MCF 10A (cell line): Measurements from ENCODE around the gene KPNB1. TPM values are rescaled to one million over a fixed set of nuclear protein-coding genes. Genes with fewer than 3 reads are reported as not detected.

Experiments
- BruUV-seq: library from RNA; stranded (reverse); fragments of 400-500 nt; replicated peaks from 2 replicates; lab custom pipeline; 2021; lab: Mats Ljungman, UMichigan
- CTCF ChIA-PET: fragments of 300-600 bp; sonication (Branson Sonifier 250); formaldehyde crosslinking; extraction: SDS; loops from one replicate; lab custom pipeline; 2021; ENCODE audit warnings: antibody characterized with exemption, inconsistent platforms; lab: Yijun Ruan, JAX
- POLR2A ChIA-PET: fragments of 300-600, 350-650 bp; sonication (Branson Sonifier 250); formaldehyde crosslinking; extraction: SDS; loops from one replicate; lab custom pipeline; 2020; ENCODE audit warnings: antibody characterized with exemption, inconsistent platforms; lab: Yijun Ruan, JAX
- DNase-seq: peaks from one replicate; pipeline ENCODE4 v3.0.0-alpha.2; 2018; ENCODE audit not compliant: unreplicated experiment
- H3K27ac Mint-ChIP-seq: one replicate; pipeline ENCODE4 v1.8.0; 2022; ENCODE audit warnings: mild to moderate bottlenecking, low read depth, mixed read lengths; ENCODE audit not compliant: unreplicated experiment
- H3K27me3 Mint-ChIP-seq: one replicate; pipeline ENCODE4 v1.8.0; 2022; ENCODE audit warnings: mixed read lengths; ENCODE audit not compliant: insufficient read depth, unreplicated experiment
- H3K36me3 Mint-ChIP-seq: one replicate; pipeline ENCODE4 v1.8.0; 2022; ENCODE audit warnings: mild to moderate bottlenecking, moderate library complexity, mixed read lengths; ENCODE audit not compliant: insufficient read depth, unreplicated experiment
- H3K4me1 Mint-ChIP-seq: one replicate; pipeline ENCODE4 v1.8.0; 2022; ENCODE audit warnings: mixed read lengths; ENCODE audit not compliant: insufficient read depth, unreplicated experiment
- H3K4me3 Mint-ChIP-seq: one replicate; pipeline ENCODE4 v1.8.0; 2022; ENCODE audit warnings: mild to moderate bottlenecking, moderate library complexity, mixed read lengths; ENCODE audit not compliant: unreplicated experiment
- H3K9me3 Mint-ChIP-seq: one replicate; pipeline ENCODE4 v1.8.0; 2022; ENCODE audit warnings: mixed read lengths; ENCODE audit not compliant: unreplicated experiment
- intact Hi-C: fragments of 100-400 bp; cut with micrococcal nuclease; formaldehyde crosslinking; loops from 2 replicates; pipeline ENCODE4 v1.14.1; 2022
- total RNA-seq: library from RNA; stranded (reverse); gene quantifications from 2 replicates; pipeline ENCODE4 v1.2.3, GENCODE V29; 2022
- TF ChIP-seq, protein P1 (sequence below): fragments of 200-600 bp; IDR thresholded peaks from one replicate; pipeline ENCODE4 v1.8.0; 2022; ENCODE audit warnings: antibody characterized with exemption, mild to moderate bottlenecking; ENCODE audit not compliant: unreplicated experiment

The KPNB1 gene
- total RNA-seq, 1 experiment from 2014 or later, result 609 TPM

DNA sequence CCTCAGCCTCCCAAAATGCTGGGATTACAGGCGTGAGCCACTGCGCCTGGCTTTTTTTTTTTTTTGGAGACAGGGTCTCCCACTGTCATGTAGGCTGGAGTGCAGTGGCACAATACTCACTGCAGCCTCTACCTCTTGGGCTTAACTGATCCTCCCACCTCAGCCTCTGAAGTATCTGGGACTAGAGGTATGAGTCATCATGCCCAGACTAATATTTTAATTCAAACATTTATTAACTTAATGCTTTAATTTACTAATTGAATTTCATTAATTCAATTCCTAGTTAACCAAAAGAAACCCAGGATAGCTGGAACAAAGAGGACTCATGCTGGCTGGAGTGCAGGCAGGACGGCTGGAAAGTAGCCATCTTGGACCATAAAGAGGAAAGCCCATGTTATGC, 14.0 kb upstream of the KPNB1 start:
- Mint-ChIP-seq H3K4me3 (no peak overlapping the region), H3K27me3 (no peaks in the 10 kb centered on the region), H3K9me3 (no peaks in the 10 kb centered on the region), H3K36me3 (peaks cover 19% of the 10 kb centered on the region), H3K4me1 (no peaks in the 10 kb centered on the region), H3K27ac (no peak overlapping the region)
- intact Hi-C loops, result no loop called here
- no TSS peak for BruUV-seq
- no peak for DNase-seq
- POLR2A ChIA-PET, result interaction anchor here (0.7 to 1.9 kb wide), 5 partner anchors 9 to 14 kb away, joined by 3 to 7 read pairs (median 6); partner anchors contain the start of gene KPNB1
- CTCF ChIA-PET, result no interaction called here
- TF ChIP-seq, protein P1, sequence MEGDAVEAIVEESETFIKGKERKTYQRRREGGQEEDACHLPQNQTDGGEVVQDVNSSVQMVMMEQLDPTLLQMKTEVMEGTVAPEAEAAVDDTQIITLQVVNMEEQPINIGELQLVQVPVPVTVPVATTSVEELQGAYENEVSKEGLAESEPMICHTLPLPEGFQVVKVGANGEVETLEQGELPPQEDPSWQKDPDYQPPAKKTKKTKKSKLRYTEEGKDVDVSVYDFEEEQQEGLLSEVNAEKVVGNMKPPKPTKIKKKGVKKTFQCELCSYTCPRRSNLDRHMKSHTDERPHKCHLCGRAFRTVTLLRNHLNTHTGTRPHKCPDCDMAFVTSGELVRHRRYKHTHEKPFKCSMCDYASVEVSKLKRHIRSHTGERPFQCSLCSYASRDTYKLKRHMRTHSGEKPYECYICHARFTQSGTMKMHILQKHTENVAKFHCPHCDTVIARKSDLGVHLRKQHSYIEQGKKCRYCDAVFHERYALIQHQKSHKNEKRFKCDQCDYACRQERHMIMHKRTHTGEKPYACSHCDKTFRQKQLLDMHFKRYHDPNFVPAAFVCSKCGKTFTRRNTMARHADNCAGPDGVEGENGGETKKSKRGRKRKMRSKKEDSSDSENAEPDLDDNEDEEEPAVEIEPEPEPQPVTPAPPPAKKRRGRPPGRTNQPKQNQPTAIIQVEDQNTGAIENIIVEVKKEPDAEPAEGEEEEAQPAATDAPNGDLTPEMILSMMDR, result no peak

DNA sequence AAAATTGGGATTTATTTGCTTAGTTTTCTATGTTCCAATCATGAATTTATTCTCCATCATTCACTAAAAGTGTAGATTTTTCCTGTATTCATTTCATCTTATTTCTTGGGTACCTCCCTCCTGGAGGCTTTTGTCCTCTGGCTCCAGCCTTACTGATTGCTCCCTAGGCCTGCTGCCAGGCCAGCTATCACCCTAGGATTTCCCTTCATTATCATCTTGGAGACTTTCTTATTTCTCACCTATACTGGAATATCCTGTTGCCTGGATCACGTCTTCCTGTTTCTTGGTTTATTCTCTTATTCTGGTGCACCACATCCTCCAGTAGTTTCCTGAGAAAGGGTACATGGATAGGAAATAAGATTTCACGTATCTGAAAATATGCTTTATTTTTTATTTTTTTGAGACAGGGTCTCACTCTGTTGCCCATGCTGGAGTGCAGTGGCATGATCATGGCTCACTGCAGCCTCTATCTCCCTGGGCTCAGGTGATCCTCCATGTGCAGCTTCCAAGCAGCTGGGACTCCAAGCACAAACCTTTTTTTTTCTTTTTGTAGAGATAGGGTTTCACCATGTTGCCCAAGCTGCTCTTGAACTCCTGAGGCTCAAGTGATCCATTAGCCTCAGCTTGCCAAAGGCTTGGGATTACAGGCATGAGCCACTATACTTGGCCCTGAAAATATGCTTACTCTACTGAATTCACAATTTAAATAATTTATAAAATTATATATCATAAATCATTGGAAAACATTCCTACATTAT, 13.3 kb upstream of the KPNB1 start:
- CTCF ChIA-PET, result no interaction called here

DNA sequence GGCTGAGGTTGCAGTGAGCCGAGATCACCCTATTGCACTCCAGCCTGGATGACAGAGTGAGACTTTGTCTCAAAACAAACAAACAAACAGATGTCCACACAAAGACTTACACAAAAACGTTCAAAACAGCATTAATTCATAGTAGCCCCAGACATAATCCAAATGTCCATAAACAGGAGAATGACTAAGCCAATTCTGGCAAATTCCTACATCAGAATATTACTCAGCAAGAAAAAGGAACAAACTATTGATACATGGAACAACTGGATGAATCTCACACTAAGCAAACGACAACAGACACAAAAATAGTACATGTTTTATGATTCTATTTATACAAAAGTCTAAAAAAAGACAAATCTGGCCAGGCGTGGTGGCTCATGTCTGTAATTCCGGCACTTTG, 10.8 kb upstream of the KPNB1 start:
- CTCF ChIA-PET, result interaction anchor here (1.1 kb wide), 1 partner anchor 15 kb away, joined by 4 read pairs; no protein-coding TSS in a partner anchor
- POLR2A ChIA-PET, result no interaction called here
- Mint-ChIP-seq H3K36me3 (peaks cover 15% of the 10 kb centered on the region), H3K9me3 (no peaks in the 10 kb centered on the region), H3K4me1 (no peaks in the 10 kb centered on the region), H3K4me3 (no peak overlapping the region), H3K27ac (no peak overlapping the region), H3K27me3 (no peaks in the 10 kb centered on the region)
- intact Hi-C loops, result no loop called here
- no TSS peak for BruUV-seq
- TF ChIP-seq, protein P1, result no peak
- no peak for DNase-seq

More for the DNA sequence above, 13.3 kb upstream of the KPNB1 start:
- intact Hi-C loops, result no loop called here
- peaks cover 16% of the 10 kb centered on the region for H3K36me3 Mint-ChIP-seq
- no peaks in the 10 kb centered on the region for H3K4me1 Mint-ChIP-seq
- POLR2A ChIA-PET, result interaction anchor here (0.7 to 1.9 kb wide), 3 partner anchors 9 to 14 kb away, joined by 3 to 7 read pairs (median 6); no protein-coding TSS in a partner anchor
- H3K4me3 Mint-ChIP-seq, result no peak overlapping the region
- H3K27ac Mint-ChIP-seq, result no peak overlapping the region
- TF ChIP-seq, protein P1, result no peak
- no peaks in the 10 kb centered on the region for H3K27me3 Mint-ChIP-seq
- no peaks in the 10 kb centered on the region for H3K9me3 Mint-ChIP-seq
- no peak for DNase-seq
- no TSS peak for BruUV-seq

DNA sequence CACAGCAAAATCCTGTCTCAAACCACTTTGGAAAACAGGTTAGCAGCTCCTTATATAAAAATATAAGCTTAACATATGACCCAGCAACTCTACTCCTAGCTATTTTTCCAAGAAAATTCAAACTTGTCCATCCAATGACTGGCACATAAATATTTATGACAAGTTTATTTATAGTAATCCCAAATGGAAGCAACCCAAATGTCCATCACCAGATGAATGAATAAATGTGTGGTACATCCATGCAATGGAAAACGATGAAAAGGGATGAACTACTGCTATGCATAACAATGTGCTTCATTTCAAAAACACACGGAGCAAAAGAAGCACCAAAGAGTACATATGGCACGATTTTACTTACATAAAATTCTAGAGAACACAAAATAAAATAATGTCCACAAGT, 9.6 kb upstream of the KPNB1 start:
- no TSS peak for BruUV-seq
- Mint-ChIP-seq H3K27me3 (no peaks in the 10 kb centered on the region), H3K27ac (no peak overlapping the region), H3K4me1 (peaks cover 7% of the 10 kb centered on the region), H3K36me3 (peaks cover 20% of the 10 kb centered on the region), H3K4me3 (no peak overlapping the region), H3K9me3 (no peaks in the 10 kb centered on the region)
- TF ChIP-seq, protein P1, result no peak
- POLR2A ChIA-PET, result interaction anchor here (0.9 to 1.3 kb wide), 2 partner anchors 9 to 11 kb away, joined by 3 read pairs; partner anchors contain the start of gene KPNB1
- CTCF ChIA-PET, result interaction anchor here (1.1 kb wide), 2 partner anchors 16 to 24 kb away, joined by 3 to 4 read pairs; no protein-coding TSS in a partner anchor
- no peak for DNase-seq
- intact Hi-C loops, result no loop called here
